HG02571 (cell line): ENCODE measurements around the gene PTAFR.

Source experiments
- ATAC-seq: cut with Tn5 transposase; IDR thresholded peaks from one replicate; pipeline ENCODE4 v1.9.1; 2021; ENCODE audit warnings: mild to moderate bottlenecking, moderate library complexity; ENCODE audit not compliant: unreplicated experiment

The PTAFR gene, protein sequence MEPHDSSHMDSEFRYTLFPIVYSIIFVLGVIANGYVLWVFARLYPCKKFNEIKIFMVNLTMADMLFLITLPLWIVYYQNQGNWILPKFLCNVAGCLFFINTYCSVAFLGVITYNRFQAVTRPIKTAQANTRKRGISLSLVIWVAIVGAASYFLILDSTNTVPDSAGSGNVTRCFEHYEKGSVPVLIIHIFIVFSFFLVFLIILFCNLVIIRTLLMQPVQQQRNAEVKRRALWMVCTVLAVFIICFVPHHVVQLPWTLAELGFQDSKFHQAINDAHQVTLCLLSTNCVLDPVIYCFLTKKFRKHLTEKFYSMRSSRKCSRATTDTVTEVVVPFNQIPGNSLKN

DNA sequence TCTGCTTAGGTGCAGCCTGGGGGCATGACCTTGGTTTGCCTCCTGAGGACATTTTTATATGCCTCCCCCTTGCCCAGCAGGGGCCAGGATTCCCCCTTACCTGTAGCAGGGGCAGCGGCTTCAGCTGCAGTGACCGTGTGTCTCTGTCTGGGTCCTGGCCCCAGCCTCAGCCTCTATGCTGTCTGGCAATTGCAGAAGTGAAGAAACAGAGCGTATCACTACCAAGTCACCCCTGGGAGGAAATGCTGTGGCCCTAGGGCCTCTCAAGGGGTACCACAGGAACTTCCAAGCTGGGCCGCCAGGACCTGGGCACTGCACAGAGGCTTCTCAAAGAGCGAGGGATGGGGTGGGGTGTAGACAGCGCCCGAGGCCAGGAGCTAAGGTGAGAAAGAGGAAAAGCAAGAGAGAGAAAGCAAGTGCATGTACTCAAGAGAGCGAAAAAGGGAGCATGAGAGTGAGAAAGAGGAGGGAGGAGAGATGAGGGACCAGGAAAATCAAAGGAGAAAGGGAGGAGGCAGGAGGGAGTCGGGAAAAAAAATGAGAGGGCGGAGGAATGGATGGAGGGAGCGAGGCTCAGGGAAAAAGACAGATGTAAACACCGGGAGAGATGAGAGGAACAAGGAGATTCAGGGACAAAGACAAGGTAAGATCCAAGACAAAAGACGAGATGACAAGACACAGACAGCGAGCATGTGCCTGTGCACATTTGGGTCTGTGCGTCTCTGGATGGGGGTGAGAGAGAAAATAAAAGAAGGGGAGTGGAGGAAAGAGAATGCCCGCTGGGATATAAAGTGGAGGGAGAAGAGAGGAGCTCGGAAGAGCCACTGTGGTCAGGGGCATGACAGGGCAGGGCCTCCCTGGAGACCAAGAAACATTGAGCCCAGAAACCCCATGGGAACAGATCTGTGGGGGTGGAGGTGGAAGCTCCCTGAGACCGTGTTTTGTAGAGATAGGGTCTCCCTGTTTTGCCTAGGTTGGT is at the start of gene PTAFR:
Gene PTAFR (minus strand): TSS at position 199 of the 979 bp plus-strand sequence. CDS start 25,669 bp downstream, outside the sequence.
- no peak for ATAC-seq

DNA sequence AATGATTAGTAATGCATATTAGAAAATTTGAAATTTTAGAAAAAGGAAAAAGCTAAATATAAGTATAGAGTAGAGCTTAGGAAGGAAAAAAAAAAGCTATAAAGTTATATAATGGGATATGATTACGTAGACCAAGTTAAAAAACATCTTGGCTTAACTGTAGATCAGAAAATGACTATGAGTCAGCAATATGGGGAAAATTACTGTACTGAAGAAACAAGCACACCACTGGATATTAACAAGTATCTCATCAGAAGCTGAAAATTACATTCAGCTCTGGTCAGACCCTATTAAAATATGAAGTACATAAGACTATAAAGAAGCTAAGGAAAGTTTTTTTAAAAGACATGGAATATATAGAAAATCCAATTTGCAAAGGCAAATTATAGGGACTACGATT is 36.8 kb upstream of the PTAFR start:
- ATAC-seq = no peak

DNA sequence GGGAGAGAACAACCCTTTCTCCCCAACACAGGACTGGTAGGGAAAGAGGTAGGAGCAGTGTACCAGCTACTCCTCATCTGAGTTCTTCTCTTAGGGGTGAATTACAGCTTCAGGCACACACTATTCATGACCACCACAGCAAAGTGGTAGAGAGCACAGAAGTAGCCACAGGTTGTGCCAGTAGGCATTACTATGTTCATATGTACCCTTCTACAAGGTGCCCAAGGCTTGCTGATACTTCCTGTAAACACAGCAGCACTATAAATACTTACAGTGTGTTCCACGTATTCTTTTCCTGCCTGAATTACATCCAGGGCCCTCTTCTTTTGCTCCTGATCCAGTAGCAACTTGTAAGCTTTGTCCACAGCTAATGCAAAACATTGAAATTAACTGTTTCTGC is 33.2 kb upstream of the PTAFR start:
- ATAC-seq = no peak

DNA sequence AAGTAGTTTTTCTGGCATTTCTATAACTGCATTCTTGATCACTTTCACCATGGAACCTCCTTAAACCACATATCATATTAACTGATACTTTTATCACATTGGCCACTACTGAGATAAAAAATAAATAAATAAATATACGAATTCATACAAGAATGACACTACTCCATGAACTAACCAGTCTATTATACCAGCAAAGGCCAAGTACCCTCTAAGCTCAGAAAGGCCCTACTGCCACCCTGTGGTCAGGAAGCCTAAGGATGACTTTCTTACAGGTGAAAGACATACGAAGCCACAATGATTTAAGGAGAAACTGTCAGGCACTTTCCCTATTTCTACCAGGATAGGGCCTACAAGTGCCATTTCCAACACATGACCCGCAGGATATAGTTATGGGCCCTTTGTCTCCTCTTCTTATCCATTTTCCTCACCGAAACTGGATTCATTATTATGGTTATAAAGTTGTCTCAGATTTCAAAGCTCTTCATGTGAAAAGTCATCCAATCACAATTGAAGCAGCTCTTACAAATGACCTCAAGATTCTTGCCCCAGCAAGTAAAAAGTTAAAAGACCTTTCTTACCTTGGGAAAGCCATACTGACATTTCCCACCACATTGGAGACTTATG is 32.4 kb upstream of the PTAFR start:
- ATAC-seq = no peak

DNA sequence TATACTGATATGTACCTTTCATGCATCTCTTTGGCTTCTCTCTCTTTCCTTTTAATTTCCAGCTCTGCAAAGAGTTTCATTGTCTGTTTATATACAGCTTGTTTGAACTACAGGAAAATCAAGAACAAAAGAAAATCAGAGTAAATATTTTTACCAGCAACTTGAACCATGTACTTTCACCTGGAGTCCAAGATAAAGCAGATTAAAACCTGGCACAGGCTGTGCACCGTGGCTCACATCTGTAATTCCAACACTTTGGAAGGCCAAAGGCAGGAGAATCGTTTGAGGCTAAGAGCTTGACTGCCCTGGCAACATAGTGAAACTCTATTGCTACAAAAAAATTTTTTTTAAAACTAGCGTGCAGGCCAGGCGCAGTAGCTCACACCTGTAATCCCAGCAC is 28.8 kb upstream of the PTAFR start:
- ATAC-seq = no peak

DNA sequence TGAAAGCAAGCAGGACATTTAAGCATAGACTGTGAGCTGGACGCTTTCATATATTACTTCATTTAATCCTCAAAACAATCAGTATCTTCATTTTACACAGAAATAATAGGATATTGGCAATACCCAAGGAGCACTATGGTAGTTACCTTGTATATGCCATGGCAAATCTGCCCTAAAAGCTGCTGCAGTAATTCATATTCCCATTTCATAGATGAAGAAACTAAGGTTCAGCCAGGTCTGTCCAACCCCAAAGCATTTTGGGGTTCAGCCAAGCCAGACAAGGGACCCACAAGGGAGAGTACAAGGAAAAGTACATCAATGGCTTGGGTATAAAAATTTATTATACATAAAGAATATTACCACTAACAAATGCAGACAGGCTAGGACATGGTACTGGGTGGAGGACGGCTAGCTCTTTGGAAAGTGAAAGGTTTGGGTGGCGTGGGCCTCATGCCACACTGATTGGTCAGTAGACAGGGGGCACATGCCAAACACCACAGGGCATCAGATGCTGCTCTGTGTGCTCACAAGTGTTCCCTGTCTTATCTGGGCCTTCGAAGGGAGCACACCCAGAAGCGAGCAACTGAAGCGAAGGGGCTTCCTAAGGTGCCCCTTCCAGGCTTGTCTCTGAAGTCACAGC is 23.9 kb upstream of the PTAFR start:
- ATAC-seq = no peak

DNA sequence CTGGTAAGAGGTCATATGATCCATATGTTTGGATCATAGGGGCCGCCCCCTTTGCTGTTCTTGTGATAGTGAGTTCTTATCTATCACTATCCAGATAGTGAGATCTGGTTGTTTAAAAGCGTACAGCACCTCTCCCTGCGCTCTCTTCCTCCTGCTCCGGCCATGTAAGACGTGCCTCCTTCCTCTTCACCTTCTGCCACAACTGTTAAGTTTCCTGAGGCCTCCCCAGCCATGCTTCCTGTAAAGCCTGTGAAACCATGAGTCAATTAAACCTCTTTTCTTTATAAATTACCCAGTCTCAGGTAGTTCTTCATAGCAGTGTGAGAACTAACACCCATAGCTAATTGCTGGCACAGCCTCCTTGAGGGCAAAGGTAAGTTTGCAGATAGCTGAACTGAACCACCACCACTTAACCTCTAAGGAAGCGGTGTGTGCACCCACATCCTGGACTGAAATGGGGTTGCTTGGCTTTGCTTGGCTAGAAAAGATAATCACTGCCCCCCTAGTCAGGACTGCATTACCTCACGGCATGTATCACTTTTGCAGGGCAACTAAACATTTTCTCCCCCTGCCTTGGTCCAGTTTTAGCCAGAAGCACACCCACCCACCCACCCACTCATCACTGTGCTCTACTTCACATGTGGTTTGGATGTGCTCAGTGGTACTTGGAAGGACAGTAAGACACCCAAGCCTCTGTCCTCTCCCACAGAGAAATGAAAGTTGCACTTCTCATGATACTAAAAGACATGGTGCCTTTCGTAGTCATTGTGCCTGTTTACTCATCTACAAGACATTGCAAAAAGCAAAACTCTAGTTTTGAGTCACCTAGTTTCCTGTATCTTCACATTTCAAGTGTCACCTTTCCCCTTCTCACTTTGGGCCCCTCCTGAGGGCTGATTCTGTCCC is 23.1 kb upstream of the PTAFR start:
- ATAC-seq = peak; percentile 71

DNA sequence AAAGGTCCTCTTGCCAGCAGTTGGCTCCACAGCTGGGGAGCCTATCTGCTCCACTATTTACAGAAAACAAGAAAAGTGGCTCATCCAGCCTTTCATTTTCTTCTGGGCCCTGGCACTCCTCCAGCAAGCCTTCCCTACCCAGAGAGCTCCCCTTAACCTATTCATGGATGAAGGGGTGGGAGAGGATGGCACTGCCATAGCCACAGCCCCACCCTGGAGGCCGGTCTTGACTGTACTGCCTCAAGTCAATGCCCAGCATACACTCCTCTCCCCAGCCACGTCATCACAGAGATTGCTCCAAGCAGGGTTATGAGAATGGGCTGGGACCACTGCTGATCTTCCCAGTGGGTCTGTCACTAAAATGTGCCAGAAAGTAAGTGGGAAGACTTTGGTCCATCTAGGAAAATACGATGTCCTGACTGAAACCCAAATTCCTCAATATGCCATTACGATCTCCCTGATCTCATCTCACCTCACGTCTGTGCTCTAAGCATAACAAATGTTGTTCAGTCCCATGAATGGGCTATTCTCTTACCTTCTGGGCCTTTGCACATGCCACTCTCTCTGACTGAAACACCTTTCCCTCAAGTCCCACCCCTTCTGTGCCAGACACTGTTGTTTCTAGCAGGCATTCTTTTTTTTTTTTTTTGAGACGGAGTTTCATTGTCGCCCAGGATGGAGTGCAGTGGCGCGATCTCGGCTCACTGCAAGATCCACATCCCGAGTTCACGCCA is 21.4 kb upstream of the PTAFR start:
- no peak for ATAC-seq

DNA sequence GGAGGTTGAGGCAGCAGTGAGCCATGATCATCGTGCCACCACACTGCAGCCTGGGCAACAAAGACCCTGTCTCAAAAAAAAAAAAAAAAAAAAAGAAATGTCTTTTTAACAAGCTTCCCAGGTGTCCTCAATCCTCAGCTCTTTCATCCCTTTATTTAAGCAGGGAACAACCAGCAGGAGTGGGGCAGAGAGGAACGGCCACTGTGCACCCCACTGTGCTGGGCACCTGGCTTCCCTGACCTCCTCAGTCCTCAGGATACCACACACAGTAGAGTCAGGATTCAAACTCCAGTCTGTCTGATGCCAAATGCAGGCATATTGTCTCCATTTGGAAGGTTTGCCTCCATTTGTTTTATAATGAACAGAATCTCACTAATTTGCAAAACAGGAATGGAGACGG is 19.8 kb upstream of the PTAFR start:
- no peak for ATAC-seq

DNA sequence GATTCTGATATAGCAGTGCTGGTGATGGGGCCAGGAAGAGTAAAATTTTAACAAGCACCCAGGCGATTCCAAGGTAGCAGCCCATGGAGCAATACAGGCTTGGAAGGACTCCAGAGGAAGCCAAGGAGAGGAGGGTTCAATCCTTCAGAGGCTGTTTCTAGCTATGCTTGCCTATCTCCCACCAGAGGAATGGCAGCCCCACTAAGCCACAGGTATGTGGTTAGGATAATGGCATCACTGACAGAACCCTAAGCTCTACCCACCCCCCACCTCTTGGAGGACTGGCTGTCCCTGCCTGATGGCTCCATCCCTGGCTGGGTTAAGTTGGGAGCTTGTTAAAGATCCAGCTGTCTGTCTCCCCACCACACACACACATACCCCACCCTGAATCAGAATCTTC is 19.3 kb upstream of the PTAFR start:
- ATAC-seq = no peak

DNA sequence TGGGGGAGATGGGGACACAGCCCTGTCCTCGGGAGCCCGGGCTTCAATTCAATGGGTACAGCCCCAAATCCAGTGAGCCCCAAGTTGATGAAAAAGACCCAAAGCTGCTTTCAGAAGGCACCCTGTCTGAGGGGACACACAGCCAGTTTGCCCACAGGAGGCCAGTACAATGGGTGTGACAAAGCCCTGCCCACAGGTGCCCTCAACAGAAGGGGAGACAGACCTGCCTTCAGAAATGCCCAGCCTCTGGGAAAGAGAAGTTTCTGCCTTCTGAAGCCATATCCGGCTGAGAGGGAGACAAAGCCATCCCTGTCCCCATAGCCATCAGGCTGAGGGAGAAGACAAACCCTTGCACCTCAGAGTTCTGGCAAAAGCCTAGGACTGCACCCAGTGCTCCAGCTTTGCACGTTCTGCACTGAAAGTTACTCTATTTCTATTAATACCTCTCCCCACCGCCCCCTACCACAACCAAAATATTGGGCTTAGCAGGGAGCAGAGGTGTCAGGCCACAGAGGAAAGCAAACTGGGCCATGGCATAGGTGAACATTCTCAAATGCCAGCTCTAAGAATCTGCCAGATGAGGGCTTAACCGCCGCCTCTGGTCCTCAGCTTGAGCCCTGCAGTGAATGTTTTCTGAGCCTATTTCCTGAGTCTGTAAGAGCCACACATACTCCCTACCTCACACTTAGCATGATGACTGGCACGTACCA is 18.0 kb upstream of the PTAFR start:
- ATAC-seq = no peak

DNA sequence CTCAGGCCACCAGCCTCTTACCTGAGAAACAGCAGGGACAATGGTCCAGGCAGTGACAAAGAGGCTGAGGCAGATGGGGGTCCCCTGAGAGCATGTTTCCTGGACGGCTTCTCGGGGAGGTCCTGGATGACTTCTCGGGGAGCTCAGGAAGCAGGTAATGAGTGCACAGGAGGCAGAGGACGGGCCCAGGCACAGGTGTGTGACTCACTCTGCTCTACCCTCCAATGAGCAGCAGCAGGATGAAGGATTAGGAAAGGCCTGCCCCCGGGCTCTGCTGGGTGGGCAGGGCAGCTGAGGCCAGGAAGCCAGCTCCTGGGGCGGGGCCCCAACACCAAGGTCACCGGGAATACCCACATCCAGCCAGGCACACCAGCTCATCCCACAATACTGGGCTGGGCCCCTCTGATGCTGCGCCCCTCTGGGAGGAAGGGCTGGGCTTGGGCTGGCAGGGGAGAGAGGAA is 17.2 kb upstream of the PTAFR start:
- no peak for ATAC-seq

DNA sequence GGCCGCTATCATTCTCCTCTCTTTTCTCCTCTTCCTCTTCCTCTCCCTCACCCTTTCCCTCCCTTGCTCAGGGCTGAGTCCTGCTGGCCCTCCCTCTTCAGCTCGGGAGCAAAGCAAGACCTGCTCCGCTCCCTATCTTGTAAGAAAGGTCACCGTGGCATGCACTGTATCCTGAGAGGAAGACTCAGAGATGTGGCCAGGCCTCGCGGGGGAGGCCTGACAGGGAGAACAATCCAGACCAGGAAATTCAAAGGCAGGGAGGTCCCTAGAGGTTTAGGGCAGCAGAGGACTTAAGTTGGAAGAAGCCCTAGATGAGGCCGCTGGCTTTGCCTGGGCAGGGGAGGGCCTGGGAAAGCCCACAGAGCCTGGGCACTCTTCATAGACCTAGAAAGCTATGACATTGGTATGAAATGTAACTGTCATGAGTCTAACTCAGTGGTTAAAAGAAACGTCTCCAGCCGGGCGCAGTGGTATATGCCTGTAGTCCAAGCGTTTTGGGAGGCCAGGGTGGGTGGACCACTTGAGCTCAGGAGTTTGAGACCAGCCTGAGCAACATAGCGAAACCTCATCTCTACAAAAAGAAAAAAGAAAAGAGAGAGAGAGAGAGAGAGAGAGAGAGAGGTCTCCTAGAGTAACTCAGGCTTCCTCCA is 14.6 kb upstream of the PTAFR start:
- ATAC-seq = no peak

DNA sequence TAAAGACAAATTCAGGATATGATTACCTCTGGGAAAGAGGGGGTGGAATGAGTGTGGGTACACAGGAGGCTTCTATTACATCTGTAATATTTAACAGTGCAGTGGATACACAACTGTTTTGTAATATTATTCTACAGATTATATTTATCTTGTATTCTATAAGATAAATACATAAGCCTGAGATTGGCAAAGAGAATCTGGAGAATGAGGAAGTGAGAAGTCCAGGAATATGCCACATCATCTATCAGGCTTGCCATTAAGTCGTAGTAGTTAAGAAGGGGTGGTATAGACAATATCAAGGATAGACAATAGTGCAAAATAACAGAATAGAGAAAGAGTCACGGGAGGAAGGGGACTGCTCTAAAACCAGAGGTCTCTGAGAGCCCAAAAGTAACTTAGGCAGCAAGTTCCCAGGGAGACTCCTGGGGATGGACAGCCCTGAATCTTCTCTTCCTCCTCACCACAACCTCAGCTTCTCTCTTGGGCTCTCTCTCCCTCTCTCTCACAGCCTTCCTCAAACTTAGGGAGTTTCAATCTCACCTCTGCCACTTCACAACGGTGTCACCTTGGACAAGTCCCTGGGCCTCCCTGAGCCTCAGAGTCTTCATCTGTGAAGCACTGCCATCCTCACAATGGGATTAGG is 14.0 kb upstream of the PTAFR start:
- no peak for ATAC-seq

DNA sequence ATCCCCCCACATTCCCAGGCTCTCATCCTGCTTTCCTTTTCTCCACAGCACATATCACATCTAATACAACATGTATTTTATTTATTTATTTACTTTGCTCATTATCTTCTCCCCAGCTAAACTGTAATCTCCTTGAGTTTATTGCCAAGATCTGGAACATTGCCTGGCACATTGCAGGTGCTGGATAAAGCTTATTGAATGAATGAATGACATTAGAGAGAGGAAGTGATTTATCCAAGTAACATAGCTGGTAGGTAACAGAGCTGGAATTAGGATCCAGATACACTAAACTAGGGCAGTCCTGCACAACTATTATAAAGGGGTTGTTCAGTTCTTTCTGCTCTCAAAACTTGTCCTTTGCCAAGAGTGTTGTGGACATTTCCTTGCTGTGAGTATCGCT is 8.6 kb upstream of the PTAFR start:
- no peak for ATAC-seq

DNA sequence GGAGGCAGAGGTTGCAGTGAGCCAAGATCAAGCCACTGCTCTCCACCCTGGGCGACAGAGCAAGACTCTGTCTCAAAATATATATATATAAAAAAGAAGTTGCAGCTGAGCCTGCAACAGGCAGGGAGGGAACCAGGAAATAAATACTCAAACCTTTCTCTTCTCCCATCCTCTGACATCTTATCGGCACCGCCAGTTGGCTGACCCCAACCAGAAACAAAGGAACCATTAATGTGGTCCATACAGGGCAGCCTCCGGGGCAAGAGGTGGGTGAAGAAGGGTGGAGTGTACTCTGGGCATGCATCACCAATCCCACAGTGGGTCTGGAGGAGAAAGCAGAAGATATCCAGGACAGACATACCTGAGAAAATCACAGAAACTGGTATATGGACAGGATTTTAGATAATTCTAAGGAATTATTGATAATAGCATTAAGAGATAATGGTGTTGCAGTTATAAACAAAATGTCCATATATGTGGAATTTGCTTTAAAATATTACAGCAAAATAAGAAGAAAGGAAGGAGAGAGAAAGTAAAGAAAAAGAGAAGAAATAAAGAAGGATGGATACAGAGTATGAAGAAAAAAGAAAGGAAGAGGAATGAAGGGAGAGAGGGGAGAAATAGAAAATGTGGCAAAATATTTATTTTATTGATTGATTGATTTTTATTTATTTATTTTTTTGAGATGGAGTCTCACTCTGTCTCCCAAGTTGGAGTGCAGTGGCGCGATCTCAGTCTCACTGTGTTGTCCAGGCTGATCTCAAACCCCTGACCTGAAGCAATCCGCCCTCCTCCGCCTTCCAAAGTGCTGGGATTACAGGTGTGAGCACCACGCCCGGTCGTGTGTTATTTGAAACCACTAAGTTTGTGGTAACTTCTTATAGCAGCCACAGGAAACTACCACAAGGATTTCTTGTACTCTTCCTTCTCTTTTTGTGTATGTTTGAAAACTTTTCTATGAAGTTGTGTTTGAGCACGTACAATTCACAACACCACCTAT is 4.1 kb upstream of the PTAFR start:
- ATAC-seq = no peak
